T-cell (primary cell): Measurements from ENCODE around the gene SRR. TPM values are rescaled to one million over a fixed set of nuclear protein-coding genes. Genes with fewer than 3 reads are reported as not detected.
"Not testable (repeated sequence)": the region's sequence is repeated elsewhere in the genome, so short reads cannot be mapped to it uniquely, and the experiment has no call there.

Experiments
- ATAC-seq, 4 experiments: fragments of 200-7000 bp in 3 of 4; fragments of 150-1000 bp in 1 of 4; cut with Tn5 transposase; replicated peaks in 1 of 4; 1 replicate in 3 of 4; 2 replicates in 1 of 4; pipeline ENCODE4 v1.10.0; 2021; ENCODE audit warnings: moderate library complexity in 3 of 4, mild to moderate bottlenecking in 2 of 4, moderate number of reproducible peaks in 1 of 4
- CTCF ChIA-PET, 2 donors: fragments of 300-600 bp; sonication (Branson Sonifier 250); formaldehyde crosslinking; loops; one replicate each; lab custom pipeline; 2022; ENCODE audit warnings: antibody characterized with exemption in 2 of 2; lab: Charles Lee
- POLR2A ChIA-PET, 2 donors: fragments of 300-600 bp; sonication (Branson Sonifier 250); formaldehyde crosslinking; loops; one replicate each; lab custom pipeline; 2022; ENCODE audit warnings: antibody characterized with exemption in 2 of 2; lab: Charles Lee
- DNase-seq, 35 experiments: peaks; one replicate each; pipeline versions ENCODE4 v3.0.0 to v3.0.0-alpha.2; 2013 to 2023
- H3K27ac ChIP-seq: one replicate; pipeline ENCODE4 v1.5.1; 2013; ENCODE audit warnings: low read length
- H3K27me3 ChIP-seq, 2 experiments: replicated peaks in 1 of 2; 1 replicate in 1 of 2; 2 replicates in 1 of 2; pipeline versions ENCODE4 v1.6.1 to v1.7.0; 2013; ENCODE audit warnings: low read length in 1 of 2, mixed read lengths in 1 of 2; ENCODE audit not compliant: control insufficient read depth in 2 of 2, insufficient read depth in 2 of 2; ENCODE audit errors: extremely low read depth in 1 of 2
- H3K36me3 ChIP-seq, 2 donors: 1 replicate in 1 of 2; 2 replicates in 1 of 2; pipeline versions ENCODE4 v1.6.1 to v1.7.0; 2013; ENCODE audit warnings: low read length in 1 of 2; ENCODE audit not compliant: control insufficient read depth in 2 of 2, insufficient read depth in 1 of 2; ENCODE audit errors: extremely low read depth in 1 of 2
- H3K4me1 ChIP-seq, 2 experiments: 1 replicate in 1 of 2; 2 replicates in 1 of 2; pipeline versions ENCODE4 v1.6.1 to v1.7.0; 2013; ENCODE audit warnings: low read length in 2 of 2, mixed read lengths in 1 of 2; ENCODE audit not compliant: insufficient read depth in 2 of 2, control insufficient read depth in 1 of 2; ENCODE audit errors: extremely low read depth in 1 of 2
- H3K4me3 ChIP-seq, 2 donors: 1 replicate in 1 of 2; 2 replicates in 1 of 2; pipeline versions ENCODE4 v1.5.1 to v1.7.0; 2013; ENCODE audit warnings: mild to moderate bottlenecking in 2 of 2, low read length in 1 of 2, moderate library complexity in 1 of 2; ENCODE audit not compliant: control insufficient read depth in 1 of 2; ENCODE audit errors: extremely low read depth in 1 of 2
- H3K9me3 ChIP-seq: 2 replicates; pipeline ENCODE4 v1.7.0; 2013
- H3K27ac Mint-ChIP-seq, 2 donors: one replicate each; pipeline ENCODE4 v1.8.0; 2020 to 2021; ENCODE audit warnings: mild to moderate bottlenecking in 2 of 2, mixed read lengths in 2 of 2
- H3K27me3 Mint-ChIP-seq, 2 donors: one replicate each; pipeline ENCODE4 v1.8.0; 2021 to 2022; ENCODE audit warnings: mixed read lengths in 2 of 2
- H3K36me3 Mint-ChIP-seq: one replicate; pipeline ENCODE4 v1.8.0; 2021; ENCODE audit warnings: mixed read lengths
- H3K4me1 Mint-ChIP-seq, 3 donors: one replicate each; pipeline ENCODE4 v1.8.0; 2020 to 2022; ENCODE audit warnings: mixed read lengths in 3 of 3, mild to moderate bottlenecking in 1 of 3
- H3K4me3 Mint-ChIP-seq, 3 donors: one replicate each; pipeline ENCODE4 v1.8.0; 2020 to 2022; ENCODE audit warnings: mild to moderate bottlenecking in 3 of 3, mixed read lengths in 3 of 3, moderate library complexity in 3 of 3
- H3K9me3 Mint-ChIP-seq, 3 donors: one replicate each; pipeline ENCODE4 v1.8.0; 2020 to 2022; ENCODE audit warnings: mixed read lengths in 3 of 3
- WGBS: methylation state at CpG from one replicate; pipeline ENCODE4 v1.1.5; 2013; ENCODE audit warnings: missing lambda C conversion rate; ENCODE audit not compliant: insufficient coverage; 5-methylcytosine and 5-hydroxymethylcytosine counted together
- total RNA-seq, 35 experiments: library from RNA in 6 of 35; stranded (reverse) in 6 of 35; fragments of 120-200 nt in 1 of 35; gene quantifications; one replicate each; pipeline versions ENCODE4 v1.2.1 to v1.2.4 and lab custom pipeline; 2013 to 2026

Gene SRR
- total RNA-seq, 5 donors from 2014 or later (not counting 1 experiment from before 2014, with no cell fraction given): 3.5 to 8.8 (median 5.2) TPM

DNA sequence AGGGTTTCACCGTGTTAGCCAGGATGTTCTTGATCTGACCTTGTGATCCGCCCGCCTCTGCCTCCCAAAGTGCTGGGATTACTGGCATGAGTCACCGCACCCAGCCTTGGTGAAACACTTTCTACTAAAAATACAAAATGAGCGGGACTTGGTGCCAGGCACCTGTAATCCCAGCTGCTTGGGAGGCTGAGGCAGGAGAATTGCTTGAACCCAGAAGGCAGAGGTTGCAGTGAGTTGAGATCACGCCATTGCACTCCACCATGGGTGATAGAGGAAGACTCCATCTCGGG lies 13.1 kb downstream of the SRR start:
- H3K4me3 ChIP-seq, ATAC-seq, H3K4me1 Mint-ChIP-seq, H3K27me3 ChIP-seq, H3K4me1 ChIP-seq, H3K9me3 ChIP-seq, POLR2A ChIA-PET, H3K9me3 Mint-ChIP-seq, H3K27me3 Mint-ChIP-seq, H3K27ac ChIP-seq, H3K36me3 ChIP-seq, H3K4me3 Mint-ChIP-seq, H3K36me3 Mint-ChIP-seq, DNase-seq, H3K27ac Mint-ChIP-seq, CTCF ChIA-PET: not testable (repeated sequence)
- no CpG with 5 or more reads among the region's 7 CpGs for WGBS

DNA sequence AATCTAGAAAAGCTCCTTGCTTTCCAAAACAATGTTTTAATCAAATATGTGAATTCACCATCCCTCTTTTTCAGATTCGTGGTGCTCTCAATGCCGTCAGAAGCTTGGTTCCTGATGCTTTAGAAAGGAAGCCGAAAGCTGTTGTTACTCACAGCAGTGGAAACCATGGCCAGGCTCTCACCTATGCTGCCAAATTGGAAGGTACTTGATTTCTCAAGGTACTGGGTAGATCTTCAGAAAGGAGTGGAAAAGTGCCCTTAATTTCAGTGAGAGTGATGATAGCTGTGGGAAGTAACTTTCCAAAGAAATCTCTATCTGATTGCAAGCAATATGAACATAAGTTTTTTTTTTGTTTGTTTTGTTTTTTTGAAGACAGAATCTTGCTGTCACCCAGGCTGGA lies 14.0 kb downstream of the SRR start:
- Histone ChIP-seq H3K36me3 (peaks cover 1 to 10% of the 10 kb centered on the region in 2 donors), H3K9me3 (no peaks in the 10 kb centered on the region), H3K4me1 (no peaks in the 10 kb centered on the region), H3K4me3 (no peak overlapping the region), H3K27ac (no peak overlapping the region), H3K27me3 (no peaks in the 10 kb centered on the region)
- POLR2A ChIA-PET: no interaction called here
- H3K27ac Mint-ChIP-seq: no peak overlapping the region
- peaks cover 12% of the 10 kb centered on the region for H3K36me3 Mint-ChIP-seq
- DNase-seq: no peak
- H3K4me3 Mint-ChIP-seq: no peak overlapping the region
- H3K9me3 Mint-ChIP-seq: no peaks in the 10 kb centered on the region
- CTCF ChIA-PET: interaction anchor here in 1 of 2 donors (0.6 to 0.7 kb wide), 2 partner anchors 134 to 265 kb away, joined by 3 read pairs; no protein-coding TSS in a partner anchor
- ATAC-seq: no peak
- H3K4me1 Mint-ChIP-seq: no peaks in the 10 kb centered on the region
- no CpG with 5 or more reads among the region's 3 CpGs for WGBS
- H3K27me3 Mint-ChIP-seq: no peaks in the 10 kb centered on the region

DNA sequence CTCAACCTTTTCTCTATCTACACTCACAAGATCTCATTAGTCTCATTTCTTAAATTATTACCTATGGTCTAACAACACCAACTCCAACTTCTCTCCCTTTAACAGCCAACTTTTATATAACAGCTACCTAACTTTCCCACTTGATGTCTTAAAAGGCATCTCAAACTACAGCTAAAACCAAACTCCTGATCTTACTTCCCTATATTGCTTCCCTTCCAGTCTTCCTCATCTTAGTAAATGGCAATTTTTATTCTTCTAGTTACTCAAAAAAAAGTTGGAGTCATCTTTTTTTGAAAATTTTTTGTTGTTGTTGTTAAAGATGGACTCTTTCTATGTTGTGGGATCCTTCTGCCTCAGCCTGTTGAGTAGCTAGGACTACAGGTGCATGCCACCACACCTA lies 15.3 kb downstream of the SRR start:
- CTCF ChIA-PET: no interaction called here
- no peak for DNase-seq
- Histone ChIP-seq H3K27me3 (no peaks in the 10 kb centered on the region), H3K36me3 (peaks cover 5 to 22% of the 10 kb centered on the region in 2 donors), H3K9me3 (no peaks in the 10 kb centered on the region), H3K27ac (no peak overlapping the region), H3K4me1 (no peaks in the 10 kb centered on the region), H3K4me3 (no peak overlapping the region)
- no peaks in the 10 kb centered on the region for H3K4me1 Mint-ChIP-seq
- H3K36me3 Mint-ChIP-seq: peaks cover 25% of the 10 kb centered on the region
- POLR2A ChIA-PET: no interaction called here
- no peak overlapping the region for H3K27ac Mint-ChIP-seq
- ATAC-seq: no peak
- no peaks in the 10 kb centered on the region for H3K9me3 Mint-ChIP-seq
- no peak overlapping the region for H3K4me3 Mint-ChIP-seq
- H3K27me3 Mint-ChIP-seq: no peaks in the 10 kb centered on the region

DNA sequence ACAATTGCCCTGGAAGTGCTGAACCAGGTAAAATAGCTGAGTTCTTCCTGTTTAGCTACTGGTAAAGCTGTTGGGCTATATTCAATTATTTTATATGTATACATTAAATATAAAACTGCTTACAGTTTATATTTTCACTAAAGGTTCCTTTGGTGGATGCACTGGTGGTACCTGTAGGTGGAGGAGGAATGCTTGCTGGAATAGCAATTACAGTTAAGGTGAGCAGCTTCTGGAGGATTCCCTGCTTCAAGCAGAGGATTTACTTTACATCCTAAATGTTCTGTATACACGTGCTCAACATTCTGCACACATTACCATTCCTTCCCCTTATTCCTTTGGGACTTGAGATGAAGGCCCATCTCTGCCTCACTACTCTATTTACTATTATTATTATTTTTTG lies 17.6 kb downstream of the SRR start:
- ChIA-PET POLR2A (no interaction called here), CTCF (interaction anchor here (0.5 to 0.6 kb wide), 3 partner anchors 127 to 266 kb away, joined by 3 to 6 read pairs (median 3); no protein-coding TSS in a partner anchor)
- peaks cover 42% of the 10 kb centered on the region for H3K36me3 Mint-ChIP-seq

DNA sequence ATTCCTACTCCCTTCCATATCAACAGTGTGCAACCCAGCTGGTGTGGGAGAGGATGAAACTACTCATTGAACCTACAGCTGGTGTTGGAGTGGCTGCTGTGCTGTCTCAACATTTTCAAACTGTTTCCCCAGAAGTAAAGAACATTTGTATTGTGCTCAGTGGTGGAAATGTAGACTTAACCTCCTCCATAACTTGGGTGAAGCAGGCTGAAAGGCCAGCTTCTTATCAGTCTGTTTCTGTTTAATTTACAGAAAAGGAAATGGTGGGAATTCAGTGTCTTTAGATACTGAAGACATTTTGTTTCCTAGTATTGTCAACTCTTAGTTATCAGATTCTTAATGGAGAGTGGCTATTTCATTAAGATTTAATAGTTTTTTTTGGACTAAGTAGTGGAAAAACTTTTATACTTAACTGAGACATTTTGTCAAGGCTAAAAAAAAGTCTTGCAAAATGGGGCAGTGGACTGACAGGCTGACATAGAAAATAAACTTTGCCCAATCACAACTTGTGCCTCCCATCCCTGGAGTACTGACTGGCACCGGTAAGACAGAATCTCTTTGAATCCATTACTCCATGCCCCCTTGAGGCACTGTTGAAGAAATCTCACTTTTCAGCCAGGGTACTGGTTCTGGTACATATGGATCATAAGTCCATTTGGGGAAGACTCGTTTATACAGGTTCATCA lies 20.0 kb downstream of the SRR start:
- H3K4me1 Mint-ChIP-seq: peaks cover 0 to 2% (median 0%) of the 10 kb centered on the region in 3 donors
- peaks cover 10 to 55% of the 10 kb centered on the region in 2 donors for H3K36me3 ChIP-seq
- H3K9me3 Mint-ChIP-seq: no peaks in the 10 kb centered on the region
- H3K4me1 ChIP-seq: no peaks in the 10 kb centered on the region
- no peak overlapping the region for H3K27ac Mint-ChIP-seq
- no peak overlapping the region for H3K4me3 ChIP-seq
- WGBS: no CpG with 5 or more reads among the region's 2 CpGs
- DNase-seq (no peak), ATAC-seq (no peak)
- CTCF ChIA-PET: no interaction called here
- H3K27me3 Mint-ChIP-seq: no peaks in the 10 kb centered on the region
- no peaks in the 10 kb centered on the region for H3K9me3 ChIP-seq
- H3K27ac ChIP-seq: no peak overlapping the region
- H3K4me3 Mint-ChIP-seq: no peak overlapping the region
- peaks cover 46% of the 10 kb centered on the region for H3K36me3 Mint-ChIP-seq
- POLR2A ChIA-PET: no interaction called here
- no peaks in the 10 kb centered on the region for H3K27me3 ChIP-seq

More for the DNA sequence above, 17.6 kb downstream of the SRR start:
- peaks cover 8 to 42% of the 10 kb centered on the region in 2 donors for H3K36me3 ChIP-seq
- no peak overlapping the region for H3K4me3 ChIP-seq
- no peaks in the 10 kb centered on the region for H3K4me1 Mint-ChIP-seq
- no peaks in the 10 kb centered on the region for H3K9me3 ChIP-seq
- H3K27ac ChIP-seq: no peak overlapping the region
- no peaks in the 10 kb centered on the region for H3K4me1 ChIP-seq
- H3K27ac Mint-ChIP-seq: no peak overlapping the region
- H3K4me3 Mint-ChIP-seq: no peak overlapping the region
- no peaks in the 10 kb centered on the region for H3K27me3 Mint-ChIP-seq
- WGBS: no CpG with 5 or more reads among the region's 1 CpG
- H3K27me3 ChIP-seq: no peaks in the 10 kb centered on the region
- ATAC-seq (no peak), DNase-seq (no peak)
- no peaks in the 10 kb centered on the region for H3K9me3 Mint-ChIP-seq

DNA sequence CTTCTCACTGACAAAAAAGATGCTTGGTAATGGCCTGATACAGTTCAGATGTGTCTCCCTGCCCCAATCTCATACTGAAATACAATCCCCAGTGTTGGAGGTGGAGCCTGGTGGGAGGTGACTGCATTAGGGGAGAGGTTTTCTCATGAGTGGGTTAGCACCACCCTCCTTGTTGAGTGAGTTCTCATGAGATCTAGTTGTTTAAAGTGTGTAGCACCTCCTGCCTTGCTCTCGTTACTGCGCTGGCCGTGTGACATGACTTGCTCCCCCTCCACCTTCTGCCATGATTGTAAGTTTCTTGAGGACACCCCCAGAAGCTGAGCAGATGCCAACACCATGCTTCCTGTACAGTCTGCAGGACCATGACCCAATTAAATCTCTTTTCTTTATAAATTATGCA lies 27.6 kb downstream of the SRR start:
- H3K9me3 Mint-ChIP-seq: no peaks in the 10 kb centered on the region
- CTCF ChIA-PET: no interaction called here

More for the DNA sequence above, 27.6 kb downstream of the SRR start:
- H3K9me3 ChIP-seq: no peaks in the 10 kb centered on the region
- no peak overlapping the region for H3K27ac ChIP-seq
- H3K4me3 ChIP-seq: no peak overlapping the region
- Mint-ChIP-seq H3K4me1 (peaks cover 16 to 21% (median 21%) of the 10 kb centered on the region in 3 donors), H3K27ac (no peak overlapping the region), H3K27me3 (no peaks in the 10 kb centered on the region), H3K36me3 (peaks cover 27% of the 10 kb centered on the region), H3K4me3 (no peak overlapping the region)
- 71% methylated on average over 3 of the region's 3 CpGs for WGBS
- ATAC-seq (no peak), DNase-seq (no peak)
- POLR2A ChIA-PET: interaction anchor here in 1 of 2 donors (0.9 to 1.3 kb wide), 2 partner anchors 11 to 28 kb away, joined by 4 to 9 read pairs; partner anchors contain the start of genes SMG6 and SRR
- H3K27me3 ChIP-seq: no peaks in the 10 kb centered on the region
- H3K4me1 ChIP-seq: peaks cover 8 to 13% of the 10 kb centered on the region in 2 experiments
- H3K36me3 ChIP-seq: peaks cover 5 to 77% of the 10 kb centered on the region in 2 donors
